Adrenal gland (tissue), 5 donors: ENCODE data around the gene DNTT.

ENCODE experiments used
- POLR2A ChIP-seq, 2 donors: fragments of 450-650 bp; IDR thresholded peaks; one replicate each; pipeline ENCODE4 v1.6.1; 2017; ENCODE audit warnings: antibody characterized with exemption in 2 of 2, mild to moderate bottlenecking in 2 of 2, moderate library complexity in 1 of 2
- TF ChIP-seq, protein P1 (sequence below), 6 experiments: fragments of 450-650 bp in 4 of 6; fragments of 200-600 bp in 2 of 6; sonication (generic) in 1 of 6; IDR thresholded peaks; 1 replicate in 5 of 6; 2 replicates in 1 of 6; pipeline versions ENCODE4 v1.5.1 to v1.8.0; 2016 to 2021; ENCODE audit warnings: antibody characterized with exemption in 6 of 6, mild to moderate bottlenecking in 2 of 6, moderate library complexity in 1 of 6
- donor health status: DM: no; HTN: no; CAD: no.

DNA sequence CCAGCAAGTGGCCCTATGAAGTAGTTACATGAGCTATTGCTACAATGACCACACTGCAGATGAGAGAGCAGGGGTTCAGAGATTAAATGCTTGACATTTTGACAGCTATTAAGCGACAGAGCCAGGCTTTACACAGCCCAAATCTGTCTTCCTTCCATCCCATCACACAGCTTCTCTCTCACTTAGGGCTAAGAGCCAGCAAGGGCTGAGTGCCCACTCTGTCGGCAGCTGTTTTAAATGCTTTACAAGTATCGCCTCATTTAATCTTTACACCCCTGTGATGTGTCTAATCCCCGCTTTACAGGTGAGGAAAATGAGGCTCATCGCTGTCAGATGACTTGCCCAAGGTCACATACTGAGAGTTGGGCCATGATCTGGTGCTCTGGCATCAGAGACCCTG, 69.8 kb downstream of the DNTT start:
- TF ChIP-seq, protein P1, sequence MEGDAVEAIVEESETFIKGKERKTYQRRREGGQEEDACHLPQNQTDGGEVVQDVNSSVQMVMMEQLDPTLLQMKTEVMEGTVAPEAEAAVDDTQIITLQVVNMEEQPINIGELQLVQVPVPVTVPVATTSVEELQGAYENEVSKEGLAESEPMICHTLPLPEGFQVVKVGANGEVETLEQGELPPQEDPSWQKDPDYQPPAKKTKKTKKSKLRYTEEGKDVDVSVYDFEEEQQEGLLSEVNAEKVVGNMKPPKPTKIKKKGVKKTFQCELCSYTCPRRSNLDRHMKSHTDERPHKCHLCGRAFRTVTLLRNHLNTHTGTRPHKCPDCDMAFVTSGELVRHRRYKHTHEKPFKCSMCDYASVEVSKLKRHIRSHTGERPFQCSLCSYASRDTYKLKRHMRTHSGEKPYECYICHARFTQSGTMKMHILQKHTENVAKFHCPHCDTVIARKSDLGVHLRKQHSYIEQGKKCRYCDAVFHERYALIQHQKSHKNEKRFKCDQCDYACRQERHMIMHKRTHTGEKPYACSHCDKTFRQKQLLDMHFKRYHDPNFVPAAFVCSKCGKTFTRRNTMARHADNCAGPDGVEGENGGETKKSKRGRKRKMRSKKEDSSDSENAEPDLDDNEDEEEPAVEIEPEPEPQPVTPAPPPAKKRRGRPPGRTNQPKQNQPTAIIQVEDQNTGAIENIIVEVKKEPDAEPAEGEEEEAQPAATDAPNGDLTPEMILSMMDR (IDR thresholded peaks at IDR 0.05), result no peak
- TF ChIP-seq POLR2A (IDR thresholded peaks at IDR 0.05), result no peak
